ENCODE data around the gene PAX6. TPM values are rescaled to one million over a fixed set of nuclear protein-coding genes. Genes with fewer than 3 reads are reported as not detected.
A peak's percentile ranks its signal among the peaks of the same experiment; 100 is the strongest.

The PAX6 gene
- total RNA-seq, 6 donors from 2014 or later = not detected

DNA sequence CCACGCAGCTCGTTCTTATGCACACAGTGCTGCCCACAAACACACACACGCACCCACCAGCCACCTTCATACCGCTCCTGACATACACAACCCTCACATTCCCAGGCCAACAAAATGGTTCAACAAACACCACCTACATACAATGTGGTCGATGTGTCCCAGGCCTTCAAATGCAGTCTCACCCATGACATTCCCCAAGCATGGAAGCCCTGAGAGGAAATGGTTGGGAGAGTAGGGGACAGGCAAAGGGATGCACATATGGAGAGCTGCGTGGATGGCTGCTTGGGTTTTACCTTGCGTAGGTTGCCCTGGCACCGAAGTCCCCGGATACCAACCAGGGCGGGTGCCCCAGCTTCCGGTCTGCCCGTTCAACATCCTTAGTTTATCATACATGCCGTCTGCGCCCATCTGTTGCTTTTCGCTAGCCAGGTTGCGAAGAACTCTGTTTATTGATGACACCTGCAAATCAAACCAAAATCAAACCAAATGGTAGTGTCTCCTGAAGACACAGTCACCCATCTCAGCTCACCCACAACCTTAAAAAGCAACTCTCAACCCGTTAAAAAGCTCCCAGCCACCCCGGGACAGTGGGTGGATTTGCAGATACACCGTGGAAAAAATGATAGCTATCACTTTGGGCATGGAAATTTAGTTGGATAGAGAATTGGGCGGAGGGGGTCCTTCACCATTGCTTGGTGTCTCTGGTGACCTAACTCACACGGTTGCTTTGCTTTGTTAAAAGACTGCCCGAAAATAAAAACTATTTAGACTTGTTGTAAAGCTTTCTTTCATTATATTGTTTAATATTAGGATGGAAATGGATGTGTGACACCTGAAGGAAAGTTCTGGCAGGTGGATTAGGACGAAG, 10.5 kb downstream of the PAX6 start:
- Histone ChIP-seq H3K27ac (no peak overlapping the region), H3K4me1 (peaks cover 20 to 40% (median 26%) of the 10 kb centered on the region in 4 donors), H3K9me3 (peaks cover 0 to 5% (median 0%) of the 10 kb centered on the region in 4 donors), H3K36me3 (no peaks in the 10 kb centered on the region), H3K4me3 (no peak overlapping the region), H3K27me3 (peaks cover 2 to 86% (median 48%) of the 10 kb centered on the region in 4 donors)
- no peak for ATAC-seq (ENCODE audit: low FRiP score in 2 of 2)
- DNase-seq = no peak
- 10 to 12% methylated on average over 21 to 23 of the region's 23 CpGs for WGBS, 2 donors
- TF ChIP-seq POLR2A (IDR thresholded peaks at IDR 0.05) = no peak
- TF ChIP-seq POLR2AphosphoS5 (IDR thresholded peaks at IDR 0.05) = no peak
- no peak for TF ChIP-seq EP300 (IDR thresholded peaks at IDR 0.05)
- TF ChIP-seq, protein P1, sequence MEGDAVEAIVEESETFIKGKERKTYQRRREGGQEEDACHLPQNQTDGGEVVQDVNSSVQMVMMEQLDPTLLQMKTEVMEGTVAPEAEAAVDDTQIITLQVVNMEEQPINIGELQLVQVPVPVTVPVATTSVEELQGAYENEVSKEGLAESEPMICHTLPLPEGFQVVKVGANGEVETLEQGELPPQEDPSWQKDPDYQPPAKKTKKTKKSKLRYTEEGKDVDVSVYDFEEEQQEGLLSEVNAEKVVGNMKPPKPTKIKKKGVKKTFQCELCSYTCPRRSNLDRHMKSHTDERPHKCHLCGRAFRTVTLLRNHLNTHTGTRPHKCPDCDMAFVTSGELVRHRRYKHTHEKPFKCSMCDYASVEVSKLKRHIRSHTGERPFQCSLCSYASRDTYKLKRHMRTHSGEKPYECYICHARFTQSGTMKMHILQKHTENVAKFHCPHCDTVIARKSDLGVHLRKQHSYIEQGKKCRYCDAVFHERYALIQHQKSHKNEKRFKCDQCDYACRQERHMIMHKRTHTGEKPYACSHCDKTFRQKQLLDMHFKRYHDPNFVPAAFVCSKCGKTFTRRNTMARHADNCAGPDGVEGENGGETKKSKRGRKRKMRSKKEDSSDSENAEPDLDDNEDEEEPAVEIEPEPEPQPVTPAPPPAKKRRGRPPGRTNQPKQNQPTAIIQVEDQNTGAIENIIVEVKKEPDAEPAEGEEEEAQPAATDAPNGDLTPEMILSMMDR (IDR thresholded peaks at IDR 0.05) = no peak

DNA sequence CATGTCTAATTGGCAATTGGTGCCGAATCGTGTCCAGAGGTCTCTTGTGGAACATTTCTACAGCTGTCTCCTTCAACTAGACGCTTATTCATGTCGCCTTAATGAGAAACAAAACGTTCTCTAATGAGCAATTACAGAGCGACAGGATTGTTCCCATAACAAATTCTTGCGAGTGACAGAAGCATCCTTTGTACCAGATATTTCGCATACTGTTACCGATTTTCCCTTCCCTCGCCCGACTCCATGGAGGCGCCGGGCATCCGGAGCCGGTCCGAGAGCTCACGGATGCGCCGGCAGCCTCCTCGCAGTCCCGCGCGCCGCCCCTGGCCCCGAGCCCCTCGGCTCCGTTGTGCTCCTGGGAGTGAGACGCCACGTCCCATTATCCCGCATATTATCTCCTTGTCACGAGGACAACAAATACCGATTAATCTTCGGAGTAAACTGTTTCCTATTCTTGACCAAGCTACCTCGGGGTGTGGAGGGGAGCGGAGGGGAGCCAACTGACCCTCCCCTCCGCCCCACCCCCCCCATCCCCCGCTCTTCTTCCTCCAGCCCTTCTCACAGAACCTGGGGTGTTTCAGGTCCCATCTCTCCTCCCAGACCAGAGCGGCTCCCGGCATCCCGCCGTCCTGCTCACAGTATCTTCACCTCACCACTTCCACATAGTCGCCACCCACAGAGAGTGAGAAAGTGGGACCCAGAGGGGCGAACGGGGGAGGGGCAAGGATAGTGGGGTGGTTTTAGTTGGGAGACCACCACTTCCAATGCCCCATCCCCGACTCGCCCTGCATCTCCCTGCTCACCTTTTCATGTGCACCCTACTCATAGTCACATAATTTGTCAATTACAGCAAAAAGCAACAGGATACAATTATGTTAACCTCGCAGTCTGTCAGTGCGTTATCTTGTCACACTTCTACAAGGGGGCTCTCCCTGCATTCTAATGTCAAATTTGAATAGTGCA, 11.4 kb downstream of the PAX6 start:
- H3K36me3 ChIP-seq = no peaks in the 10 kb centered on the region
- ATAC-seq (ENCODE audit: low FRiP score in 2 of 2) (no peak), DNase-seq (peak in 1 of 2 donors; percentile 77)
- no peak overlapping the region for H3K4me3 ChIP-seq
- H3K27me3 ChIP-seq = peaks cover 2 to 77% (median 39%) of the 10 kb centered on the region in 4 donors
- H3K4me1 ChIP-seq = peaks cover 14 to 33% (median 20%) of the 10 kb centered on the region in 4 donors
- 8 to 11% methylated on average over 44 to 48 of the region's 48 CpGs for WGBS, 2 donors
- H3K9me3 ChIP-seq = peaks cover 0 to 5% (median 0%) of the 10 kb centered on the region in 4 donors
- H3K27ac ChIP-seq = no peak overlapping the region
- TF ChIP-seq, protein P1 (IDR thresholded peaks at IDR 0.05) = no peak
- TF ChIP-seq POLR2AphosphoS5 (IDR thresholded peaks at IDR 0.05) (no peak), EP300 (IDR thresholded peaks at IDR 0.05) (no peak), POLR2A (IDR thresholded peaks at IDR 0.05) (no peak)

DNA sequence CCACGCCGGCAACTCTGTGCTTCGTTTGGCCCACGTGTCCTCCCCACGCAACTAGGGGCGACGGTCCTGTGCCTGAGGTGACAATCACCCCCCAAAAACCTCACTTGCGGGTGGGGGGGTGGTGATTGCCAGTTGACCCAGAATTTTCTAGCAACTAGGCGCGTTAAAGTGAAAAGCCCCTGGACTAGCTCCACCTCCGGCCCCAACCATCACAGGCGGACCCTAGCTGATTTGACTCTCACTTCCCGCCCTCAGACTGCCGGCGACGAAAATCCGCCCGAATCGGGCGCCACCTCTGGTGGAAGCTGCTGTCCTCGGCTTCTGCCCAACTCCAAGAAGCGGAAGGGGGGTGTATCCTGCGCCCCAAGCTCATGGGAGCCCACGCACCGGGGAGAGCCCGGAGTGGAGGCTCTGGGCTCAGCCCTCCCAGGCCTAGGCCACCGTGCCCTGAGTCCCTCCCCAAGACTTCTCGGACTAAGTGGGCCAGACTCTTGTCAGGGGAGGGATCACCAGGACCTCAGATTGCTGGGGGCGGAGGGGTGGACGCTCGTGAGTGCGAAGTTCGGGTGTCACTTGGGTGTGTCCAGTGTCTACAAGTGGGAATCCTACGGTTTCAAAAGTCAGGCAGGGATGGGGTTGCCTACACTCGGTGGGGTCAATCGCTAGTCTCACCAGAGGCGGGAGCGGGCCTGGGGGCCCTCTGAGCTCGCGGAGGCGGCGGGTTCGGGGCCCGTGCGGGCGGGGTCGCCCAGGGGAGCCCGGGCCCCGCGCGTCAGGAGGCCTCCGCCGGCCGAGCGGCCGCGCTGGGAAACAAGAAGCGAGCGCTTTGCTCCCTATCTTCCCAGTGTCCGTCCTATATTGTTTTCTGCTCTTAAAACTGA, 12.3 kb downstream of the PAX6 start:
- no peak overlapping the region for H3K27ac ChIP-seq
- WGBS, 2 donors = 5 to 10% methylated on average over 22 to 32 of the region's 60 CpGs
- peaks cover 10 to 24% (median 13%) of the 10 kb centered on the region in 4 donors for H3K4me1 ChIP-seq
- H3K9me3 ChIP-seq = peaks cover 0 to 5% (median 0%) of the 10 kb centered on the region in 4 donors
- TF ChIP-seq, protein P1 (IDR thresholded peaks at IDR 0.05) = no peak
- TF ChIP-seq POLR2A (IDR thresholded peaks at IDR 0.05) (no peak), EP300 (IDR thresholded peaks at IDR 0.05) (no peak), POLR2AphosphoS5 (IDR thresholded peaks at IDR 0.05) (no peak)
- H3K27me3 ChIP-seq = peaks cover 2 to 67% (median 33%) of the 10 kb centered on the region in 4 donors
- ATAC-seq (ENCODE audit: low FRiP score in 2 of 2) (no peak), DNase-seq (peak in 1 of 2 donors; percentile 77)
- no peak overlapping the region for H3K4me3 ChIP-seq
- H3K36me3 ChIP-seq = no peaks in the 10 kb centered on the region

DNA sequence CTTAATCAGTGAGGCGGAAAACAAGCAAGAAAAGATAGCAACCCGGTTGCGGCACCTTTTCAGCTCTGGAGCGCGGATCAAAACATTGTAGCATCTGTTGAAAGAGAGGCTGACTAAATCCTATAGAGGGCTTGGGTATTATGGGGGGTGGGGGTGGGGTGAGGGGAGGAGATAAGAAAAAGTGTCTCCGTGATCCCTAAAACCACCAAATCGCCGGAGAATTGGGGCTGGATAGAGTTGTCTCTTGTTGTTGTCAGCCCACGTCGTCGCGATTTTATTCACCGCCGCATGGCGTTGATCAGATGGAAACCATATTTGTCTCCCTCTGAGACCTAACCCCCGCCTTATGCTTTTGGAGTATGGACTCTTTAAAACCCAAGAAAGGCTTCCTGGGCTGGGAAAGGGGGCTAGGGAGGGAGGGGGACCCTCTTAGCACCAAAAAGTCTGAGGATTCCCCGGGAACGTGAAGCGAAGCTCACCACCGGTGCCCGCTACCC, 13.0 kb downstream of the PAX6 start:
- H3K27ac ChIP-seq = no peak overlapping the region
- H3K27me3 ChIP-seq = peaks cover 2 to 60% (median 28%) of the 10 kb centered on the region in 4 donors
- DNase-seq (no peak), ATAC-seq (ENCODE audit: low FRiP score in 2 of 2) (no peak)
- peaks cover 10 to 23% (median 13%) of the 10 kb centered on the region in 4 donors for H3K4me1 ChIP-seq
- H3K9me3 ChIP-seq = peaks cover 0 to 3% (median 0%) of the 10 kb centered on the region in 4 donors
- H3K4me3 ChIP-seq = no peak overlapping the region
- no peak for TF ChIP-seq POLR2A (IDR thresholded peaks at IDR 0.05)
- TF ChIP-seq EP300 (IDR thresholded peaks at IDR 0.05) = no peak
- TF ChIP-seq, protein P1 (IDR thresholded peaks at IDR 0.05) = no peak
- TF ChIP-seq POLR2AphosphoS5 (IDR thresholded peaks at IDR 0.05) = no peak
- WGBS, 2 donors = 6 to 11% methylated on average over 16 to 19 of the region's 21 CpGs
- no peaks in the 10 kb centered on the region for H3K36me3 ChIP-seq
